ENCODE measurements around the gene CCDC150. TPM values are rescaled to one million over a fixed set of nuclear protein-coding genes. Genes with fewer than 3 reads are reported as not detected.
"Not testable (repeated sequence)": the region's sequence is repeated elsewhere in the genome, so short reads cannot be mapped to it uniquely, and the experiment has no call there.

Gene CCDC150
- total and polyA plus RNA-seq, 2 of the 8 experiments (the other 6 are each of a cell fraction or from before 2014, with no cell fraction given) = 8.3 to 31.9 TPM

DNA sequence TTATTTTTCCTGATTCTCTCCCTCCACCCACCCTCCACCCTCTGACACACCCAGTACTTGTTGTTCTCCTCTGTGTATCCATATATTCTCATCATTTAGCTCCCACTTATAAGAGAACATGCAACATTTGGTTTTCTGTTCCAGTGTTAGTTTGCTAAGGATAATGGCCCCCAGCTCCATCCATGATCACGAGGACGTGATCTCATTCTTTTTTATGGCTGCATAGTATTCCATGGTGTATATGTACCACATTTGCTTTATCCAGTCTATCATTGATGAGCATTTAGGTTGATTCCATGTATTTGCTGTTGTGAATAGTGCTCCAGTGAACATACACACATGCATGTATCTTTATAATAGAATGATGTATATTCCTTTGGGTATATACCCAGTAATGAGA, 47.2 kb downstream of the CCDC150 start:
- H2BK12ac ChIP-seq (ENCODE audit: low read depth, low read length); H4K20me1 ChIP-seq (replicated peaks in 1 of 2; ENCODE audit: control insufficient read depth in 1 of 2, insufficient read depth in 2 of 2, low read length in 2 of 2); H3K79me2 ChIP-seq (ENCODE audit: control insufficient read depth in 1 of 2, insufficient read depth in 2 of 2, low read length in 2 of 2); POLR2A ChIA-PET (ENCODE audit: partially characterized antibody); H3K18ac ChIP-seq (ENCODE audit: extremely low read depth, low read length); H2AK5ac ChIP-seq (ENCODE audit: low read depth, low read length); H3K4me2 ChIP-seq (ENCODE audit: insufficient read depth in 1 of 2, low read depth in 2 of 2, low read length in 2 of 2); H4K91ac ChIP-seq (replicated peaks; ENCODE audit: insufficient read length, low read length); H3K27ac ChIP-seq (ENCODE audit: low read depth, low read length); FAIRE-seq; H3K14ac ChIP-seq (ENCODE audit: insufficient read length); H3K36me3 ChIP-seq (ENCODE audit: control insufficient read depth in 2 of 4, insufficient read depth in 4 of 4, low read length in 3 of 4); DNase-seq (ENCODE audit: low read depth in 1 of 2, low spot score in 2 of 2); H3K23ac ChIP-seq (ENCODE audit: insufficient read length); H3K27me3 ChIP-seq (replicated peaks in 1 of 4; ENCODE audit: control insufficient read depth in 3 of 4, extremely low read depth in 1 of 4, insufficient read depth in 3 of 4, low read length in 3 of 4); H4K5ac ChIP-seq (ENCODE audit: insufficient read length, low read depth, low read length); H3K4me3 ChIP-seq (ENCODE audit: extremely low read depth in 1 of 4, insufficient read depth in 2 of 4, low read depth in 3 of 4, low read length in 4 of 4); H3K56ac ChIP-seq (replicated peaks; ENCODE audit: insufficient read length, low read depth, low read length); H2BK20ac ChIP-seq (ENCODE audit: low read length); H4K8ac ChIP-seq (ENCODE audit: extremely low read depth, insufficient read depth, low read length); H3K4me1 ChIP-seq (replicated peaks in 1 of 4; ENCODE audit: control insufficient read depth in 3 of 4, insufficient read depth in 4 of 4, low read length in 3 of 4); H2BK120ac ChIP-seq (replicated peaks; ENCODE audit: low read depth, low read length); H2BK5ac ChIP-seq (ENCODE audit: low read depth, low read length); H2AFZ ChIP-seq (ENCODE audit: low read length); H3K79me1 ChIP-seq (ENCODE audit: low read depth, low read length); H3K9me3 ChIP-seq (ENCODE audit: insufficient read depth in 2 of 2, low read depth in 1 of 2, low read length in 1 of 2); H3K9ac ChIP-seq (replicated peaks in 1 of 4; ENCODE audit: extremely low read depth in 1 of 4, low read depth in 3 of 4, low read length in 3 of 4); H3K23me2 ChIP-seq (ENCODE audit: low read depth, low read length); H2BK15ac ChIP-seq (ENCODE audit: low read length); H3K4ac ChIP-seq (replicated peaks; ENCODE audit: insufficient read length, low read depth, low read length): not testable (repeated sequence)
- 94% methylated on average over 2 of the region's 2 CpGs; no CpG with 5 or more reads in 1 of the 2 experiments for WGBS, 2 experiments (ENCODE audit: extremely low coverage in 1 of 2, insufficient coverage in 1 of 2, insufficient read length in 1 of 2, insufficient replicate concordance in 2 of 2, low coverage in 1 of 2, low lambda C conversion rate in 2 of 2, missing lambda C conversion rate in 1 of 2)
- CTCF ChIA-PET (ENCODE audit: partially characterized antibody) = interaction anchor here (1.1 kb wide), 1 partner anchor 92 kb away, joined by 4 read pairs; no protein-coding TSS in a partner anchor
